ENCODE data around the gene C2.
"Not testable (repeated sequence)": the region's sequence is repeated elsewhere in the genome, so short reads cannot be mapped to it uniquely, and the experiment has no call there.

C2 gene

GRCh38 chr6:31927863-31928671 lies 550 bp downstream of the C2 start:
- DNase-seq, result no peak

GRCh38 chr6:31928672-31928939 lies 1.1 kb downstream of the C2 start:
- no peak for DNase-seq

GRCh38 chr6:31930962-31931361 lies 3.4 kb downstream of the C2 start:
- DNase-seq, result no peak

- not testable (repeated sequence) for DNase-seq
Observed at GRCh38 chr6:31932137-31932536, 4.6 kb downstream of the C2 start.

GRCh38 chr6:31933537-31933936 lies 6.0 kb downstream of the C2 start:
- no peak for DNase-seq

GRCh38 chr6:31935021-31935420 lies 7.5 kb downstream of the C2 start:
- DNase-seq, result no peak

GRCh38 chr6:31935823-31936222 lies 8.3 kb downstream of the C2 start:
- no peak for DNase-seq

- DNase-seq, result no peak
Observed at GRCh38 chr6:31940256-31940664, 12.7 kb downstream of the C2 start.

- no peak for DNase-seq
Observed at GRCh38 chr6:31943742-31944141, 16.2 kb downstream of the C2 start.

- DNase-seq, result no peak
Observed at GRCh38 chr6:31945154-31945506, 17.6 kb downstream of the C2 start.

GRCh38 chr6:31945507-31946369 lies 18.2 kb downstream of the C2 start, which contains the start of gene CFB:
CFB (plus strand) TSS chr6:31946095; CDS start chr6:31946222, 127 bp downstream.
- DNase-seq, result no peak

GRCh38 chr6:31946370-31946885 lies 18.9 kb downstream of the C2 start:
- no peak for DNase-seq

GRCh38 chr6:31947070-31947675 lies 19.7 kb downstream of the C2 start:
- DNase-seq, result no peak

- DNase-seq, result no peak
Observed at GRCh38 chr6:31947864-31948263, 20.3 kb downstream of the C2 start.

- no peak for DNase-seq
Observed at GRCh38 chr6:31948306-31948705, 20.8 kb downstream of the C2 start.

GRCh38 chr6:31948753-31949413 lies 21.4 kb downstream of the C2 start:
- no peak for DNase-seq

GRCh38 chr6:31949926-31950548 lies 22.5 kb downstream of the C2 start:
- no peak for DNase-seq

- peak; percentile 38 for DNase-seq
Observed at GRCh38 chr6:31952140-31952805, 24.8 kb downstream of the C2 start.

- no peak for DNase-seq
Observed at GRCh38 chr6:31952890-31953289, 25.4 kb downstream of the C2 start.

- no peak for DNase-seq
Observed at GRCh38 chr6:31954511-31954910, 27.0 kb downstream of the C2 start.

- DNase-seq, result no peak
Observed at GRCh38 chr6:31956796-31957195, 29.3 kb downstream of the C2 start.

GRCh38 chr6:31958412-31958740 lies 30.9 kb downstream of the C2 start:
- no peak for DNase-seq
